ENCODE data around the gene LRRC47. TPM values are rescaled to one million over a fixed set of nuclear protein-coding genes. Genes with fewer than 3 reads are reported as not detected.
"Not testable (repeated sequence)": the region's sequence is repeated elsewhere in the genome, so short reads cannot be mapped to it uniquely, and the experiment has no call there.

The LRRC47 gene
- total RNA-seq, 1 experiment from 2014 or later = 32.9 TPM

DNA sequence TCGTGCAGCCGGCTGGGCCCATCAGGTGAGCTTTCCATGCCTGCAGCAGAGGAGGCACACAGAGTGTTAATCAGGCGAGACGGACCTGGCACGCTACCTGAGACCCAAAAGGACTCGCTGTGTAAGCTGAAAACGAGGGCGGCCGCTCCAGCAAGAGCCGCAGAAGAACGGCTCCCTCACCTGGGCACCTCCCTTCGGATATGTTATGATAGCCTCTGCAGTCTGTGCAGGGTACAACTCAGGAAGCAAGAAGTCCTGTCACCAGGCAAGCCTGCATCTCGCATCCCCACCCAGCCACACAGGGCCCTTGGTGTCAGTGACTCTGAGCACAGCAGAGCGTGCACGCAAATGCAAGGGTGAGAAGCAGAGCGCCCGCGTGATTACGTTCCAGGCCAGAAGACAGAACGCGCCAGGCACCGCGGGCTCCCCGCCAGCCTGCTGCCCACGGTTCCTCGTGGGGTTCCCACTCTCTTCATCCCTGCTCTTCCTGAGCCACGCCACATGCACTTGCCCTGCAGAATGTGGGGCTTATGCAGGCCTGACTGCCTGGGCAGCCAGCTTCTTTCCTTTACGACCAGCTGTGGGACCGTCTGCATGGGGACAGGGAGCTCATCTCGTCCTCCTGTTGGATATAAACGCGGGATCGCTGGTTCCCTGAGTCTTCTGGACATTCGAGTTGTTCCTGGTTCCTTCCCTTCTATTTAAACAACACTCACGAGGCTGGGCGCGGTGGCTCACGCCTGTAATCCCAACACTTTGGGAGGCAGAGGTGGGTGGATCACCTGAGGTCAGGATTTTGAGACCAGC is 20.2 kb upstream of the LRRC47 start:
- DNase-seq (ENCODE audit: low read depth) = no peak

DNA sequence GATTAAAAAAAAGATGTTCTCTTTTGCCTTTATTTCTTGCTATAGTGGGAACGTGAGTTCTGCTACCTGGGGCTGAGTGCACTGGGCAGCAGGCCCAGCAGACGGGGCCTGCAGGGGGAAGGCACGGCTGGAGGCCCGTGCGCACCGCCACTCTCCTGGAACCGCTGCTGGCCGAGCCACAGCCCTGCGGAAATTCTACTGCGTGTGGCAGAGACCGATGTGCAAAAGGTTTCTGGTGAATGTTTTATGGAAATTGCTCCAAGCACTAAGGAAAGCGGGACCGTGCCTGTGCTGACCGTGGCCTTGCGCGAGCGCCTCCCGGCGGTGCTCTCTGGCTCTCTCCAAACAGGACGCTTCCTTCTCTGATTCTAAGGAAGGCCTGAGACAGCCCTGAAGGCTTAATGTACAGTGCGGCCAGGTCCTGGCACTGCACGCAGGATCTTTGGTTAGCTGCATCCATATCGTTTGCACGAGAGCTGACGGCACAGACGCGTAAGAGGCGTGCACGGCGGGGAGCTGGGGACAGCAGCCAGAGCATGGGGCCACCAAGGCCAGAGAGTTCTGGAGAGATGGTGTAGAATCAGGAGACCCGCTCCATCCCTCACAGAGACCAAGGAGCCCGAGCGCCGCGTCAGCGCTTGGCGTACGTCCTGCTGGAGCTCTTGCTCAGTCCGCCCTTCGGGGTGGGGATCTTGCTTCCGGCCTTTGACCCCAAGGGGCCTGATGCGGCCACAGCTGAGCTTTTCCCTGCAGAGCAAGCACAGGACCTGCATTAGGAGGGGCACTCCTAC is 18.7 kb upstream of the LRRC47 start:
- no peak for DNase-seq (ENCODE audit: low read depth)

DNA sequence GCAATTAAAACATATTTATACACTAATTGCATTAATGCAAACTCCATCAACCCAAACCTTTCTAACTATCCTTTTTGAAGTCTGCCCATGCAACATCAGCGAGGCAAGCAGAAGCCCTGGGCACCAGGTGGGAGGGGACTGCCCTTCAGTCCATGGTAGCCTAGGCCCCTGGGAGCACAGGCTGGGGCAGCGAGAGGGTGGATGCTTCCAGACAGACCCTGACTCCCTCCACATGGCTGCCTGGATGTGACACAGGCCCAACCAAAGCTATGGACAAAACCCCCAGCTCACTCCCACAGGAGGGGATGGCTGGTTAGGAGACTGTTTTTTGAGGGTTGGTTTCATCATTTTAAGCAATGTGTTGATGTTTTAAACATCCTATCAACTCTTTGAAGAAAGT is 17.8 kb upstream of the LRRC47 start:
- no peak for DNase-seq (ENCODE audit: low read depth)

DNA sequence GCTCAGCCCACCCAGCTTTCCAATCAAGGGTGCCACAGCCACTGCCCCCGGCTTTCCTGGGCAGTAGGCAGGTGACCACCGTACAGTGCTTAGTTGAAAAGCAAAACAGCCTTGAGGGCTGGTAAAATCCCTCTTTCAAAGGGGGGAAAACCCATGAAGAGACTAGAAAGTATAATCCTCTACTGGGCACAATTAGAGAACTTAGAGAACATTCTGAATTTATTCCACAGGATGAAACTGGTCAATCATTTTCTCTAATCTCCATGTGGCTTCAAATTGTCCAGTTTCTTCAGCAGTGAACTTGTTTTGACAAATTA is 15.3 kb upstream of the LRRC47 start:
- no peak for DNase-seq (ENCODE audit: low read depth)

DNA sequence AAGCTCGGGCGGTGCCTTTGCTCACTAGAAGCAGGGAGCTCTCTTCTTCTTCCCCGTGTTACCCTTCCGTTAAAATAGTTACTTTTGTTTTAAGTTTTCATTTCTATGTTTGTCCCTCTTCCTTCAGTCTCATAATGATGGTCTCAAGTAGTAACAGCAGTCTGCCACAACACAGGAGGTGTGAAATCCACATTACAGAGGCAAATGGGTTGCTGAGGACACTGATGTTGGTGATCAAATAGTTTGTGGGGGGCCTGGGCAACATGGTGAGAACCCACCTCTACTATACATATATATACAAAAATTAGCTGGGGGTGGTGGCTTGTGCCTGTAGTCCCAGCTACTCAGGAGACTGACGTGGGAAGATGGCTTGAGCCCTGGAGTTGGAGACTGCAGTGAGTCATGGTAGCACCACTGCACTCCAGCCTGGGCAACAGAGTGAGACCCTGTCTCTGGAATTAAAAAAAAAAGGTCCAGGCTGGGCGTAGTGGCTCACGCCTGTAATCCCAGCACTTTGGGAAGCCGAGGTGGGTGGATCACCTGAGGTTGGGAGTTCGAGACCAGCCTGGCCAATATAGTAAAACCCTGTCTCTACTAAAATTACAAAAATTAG is 14.0 kb upstream of the LRRC47 start:
- DNase-seq (ENCODE audit: low read depth) = peak; percentile 32

DNA sequence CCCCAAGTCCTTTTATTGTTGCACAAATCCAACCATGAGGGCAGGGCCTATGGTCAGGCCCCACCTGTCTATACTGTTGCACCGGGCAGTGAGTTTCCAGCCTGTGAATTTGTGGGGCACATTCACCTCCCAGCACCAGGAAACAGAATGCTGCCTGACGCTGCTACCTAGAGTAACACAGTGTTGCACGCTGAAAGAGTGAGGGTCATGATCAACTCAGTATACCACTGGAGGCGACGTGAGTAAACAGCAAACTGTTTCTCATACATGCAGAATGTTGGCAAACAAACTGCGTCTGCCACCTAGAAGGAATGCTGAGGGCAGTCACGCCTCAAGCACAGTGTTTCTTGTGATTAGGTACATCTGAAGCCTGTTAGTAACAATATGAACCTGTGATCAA is 13.4 kb upstream of the LRRC47 start:
- DNase-seq (ENCODE audit: low read depth) = no peak

DNA sequence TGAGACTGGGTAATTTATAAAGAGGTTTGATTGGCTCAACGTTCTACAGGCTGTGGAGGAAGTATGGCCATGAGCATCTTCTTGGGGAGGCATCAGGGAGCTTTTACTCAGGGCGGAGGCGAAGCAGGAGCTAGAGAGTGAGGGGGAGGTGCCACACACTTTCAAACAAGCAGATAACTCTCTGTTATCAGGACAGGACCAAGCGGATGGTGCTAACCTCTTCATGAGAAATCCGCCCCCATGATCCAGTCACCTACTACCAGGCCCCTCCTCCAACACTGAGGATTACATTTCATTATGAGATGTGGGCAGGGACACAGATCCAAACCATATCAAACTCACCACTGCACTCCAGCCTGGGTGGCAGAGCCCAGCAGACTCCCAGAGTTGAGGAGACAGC is 11.5 kb upstream of the LRRC47 start:
- DNase-seq (ENCODE audit: low read depth) = no peak

DNA sequence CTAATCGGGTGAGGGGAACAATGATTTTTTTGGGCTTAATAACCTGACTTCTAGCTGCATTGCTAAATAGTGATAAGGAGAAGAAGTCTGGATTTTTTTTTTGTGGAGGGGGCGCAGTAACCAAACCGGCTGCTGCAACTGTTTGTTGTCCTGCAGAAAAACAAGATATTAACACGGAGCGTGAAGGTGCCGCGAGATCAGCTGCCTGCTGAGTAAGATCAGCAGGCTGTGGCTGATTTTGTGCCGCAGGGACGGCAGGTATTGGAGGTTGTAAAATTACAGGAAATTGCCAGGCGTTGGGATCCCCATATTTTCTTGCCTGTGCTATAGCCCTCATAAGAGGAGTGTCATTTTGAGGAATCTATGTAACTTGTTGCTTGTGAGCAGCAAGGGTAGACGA is 8.7 kb upstream of the LRRC47 start:
- DNase-seq (ENCODE audit: low read depth) = no peak

DNA sequence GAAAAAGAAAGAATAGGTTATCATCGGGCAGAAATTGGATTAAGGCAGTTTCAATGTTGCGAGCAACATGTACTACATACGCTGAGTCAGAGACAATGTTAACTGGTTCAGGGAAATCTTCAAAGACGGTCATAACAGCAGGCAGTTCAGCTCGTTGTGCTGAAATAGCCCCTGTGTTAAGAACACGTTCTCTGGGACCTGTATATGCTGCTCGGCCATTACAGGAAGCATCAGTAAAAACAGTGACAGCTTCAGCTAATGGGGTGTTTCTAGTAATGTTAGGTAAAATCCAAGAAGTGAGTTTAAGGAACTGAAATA is 8.3 kb upstream of the LRRC47 start:
- DNase-seq (ENCODE audit: low read depth) = not testable (repeated sequence)

DNA sequence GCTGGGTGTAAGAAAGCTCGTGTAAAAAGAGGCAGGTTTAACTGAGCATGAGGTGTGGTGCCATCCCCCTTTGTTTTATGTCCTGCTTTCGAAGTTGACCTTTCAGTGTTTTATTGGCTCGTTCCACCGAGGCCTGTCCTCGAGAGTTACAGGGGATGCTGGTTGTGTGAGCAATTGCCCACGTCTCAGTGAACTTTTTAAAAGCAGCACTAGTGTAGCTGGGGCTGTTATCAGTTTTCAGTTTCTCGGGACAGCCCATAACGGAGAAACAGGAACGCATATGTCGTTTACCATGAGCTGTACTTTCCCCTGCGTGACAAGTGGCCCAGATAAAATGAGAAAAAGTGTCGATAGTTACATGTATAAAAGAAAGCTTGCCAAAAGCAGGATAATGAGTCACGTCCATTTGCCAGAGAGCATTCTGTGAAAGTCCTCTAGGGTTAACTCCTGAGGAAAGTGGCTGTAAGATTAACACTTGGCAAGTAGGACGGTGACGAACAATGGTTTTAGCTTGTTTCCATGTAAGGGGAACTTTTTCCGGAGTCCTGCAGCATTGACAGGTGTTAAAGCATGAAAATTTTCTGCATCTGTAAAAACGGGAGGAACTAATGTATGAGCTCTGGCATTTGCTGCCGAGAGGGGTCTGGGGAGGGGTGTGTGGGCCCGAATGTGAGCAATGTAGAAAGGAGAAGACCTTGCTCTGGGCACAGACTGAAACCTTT is 7.8 kb upstream of the LRRC47 start:
- DNase-seq (ENCODE audit: low read depth) = peak; percentile 62

DNA sequence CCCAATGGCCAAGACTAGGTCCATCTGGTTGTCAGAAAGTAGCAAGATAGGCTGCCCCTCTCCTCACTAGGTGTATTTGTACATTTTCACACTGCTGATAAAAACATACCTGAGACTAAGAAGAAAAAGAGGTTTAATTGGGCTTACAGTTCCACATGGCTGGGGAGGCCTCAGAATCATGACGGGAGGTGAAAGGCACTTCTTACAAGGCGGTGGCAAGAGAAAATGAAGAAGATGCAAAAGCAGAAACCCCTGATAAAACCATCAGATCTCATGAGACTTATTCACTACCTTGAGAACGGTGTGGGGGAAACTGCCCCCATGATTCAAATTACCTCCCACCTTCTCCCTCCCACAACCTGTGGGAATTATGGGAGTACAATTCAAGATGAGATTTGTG is 4.5 kb upstream of the LRRC47 start:
- not testable (repeated sequence) for DNase-seq (ENCODE audit: low read depth)

DNA sequence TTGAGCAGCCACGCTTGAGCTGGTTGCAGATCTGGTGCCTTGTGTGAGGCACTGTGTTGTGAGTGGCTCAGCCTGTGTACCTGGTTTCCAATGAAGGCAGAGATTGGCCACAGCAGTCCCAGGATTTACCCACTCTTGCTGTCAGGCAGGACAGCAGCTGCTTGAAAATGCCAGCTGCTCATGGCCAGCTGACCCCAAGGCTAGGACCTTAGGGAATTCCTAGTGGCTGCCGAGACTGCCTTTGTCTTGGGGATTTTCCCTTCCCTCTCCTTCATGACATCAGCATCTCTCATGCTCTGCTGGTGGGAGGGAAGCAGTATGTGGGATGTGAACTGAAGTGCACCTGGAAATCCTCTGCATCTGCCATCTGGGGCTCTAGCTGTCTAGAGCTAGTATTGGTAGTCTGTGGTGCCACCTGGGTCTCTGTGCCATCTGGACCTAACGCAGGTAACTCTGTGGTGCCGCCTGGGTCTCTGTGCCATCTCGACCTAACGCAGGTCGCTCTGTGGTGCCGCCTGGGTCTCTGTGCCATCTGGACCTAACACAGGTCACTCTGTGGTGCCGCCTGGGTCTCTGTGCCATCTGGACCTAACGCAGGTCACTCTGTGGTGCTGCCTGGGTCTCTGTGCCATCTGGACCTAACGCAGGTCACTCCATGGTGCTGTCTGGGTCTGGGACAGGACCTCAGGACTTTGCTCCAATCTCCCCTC is 3.8 kb upstream of the LRRC47 start:
- peak; percentile 21 for DNase-seq (ENCODE audit: low read depth)

DNA sequence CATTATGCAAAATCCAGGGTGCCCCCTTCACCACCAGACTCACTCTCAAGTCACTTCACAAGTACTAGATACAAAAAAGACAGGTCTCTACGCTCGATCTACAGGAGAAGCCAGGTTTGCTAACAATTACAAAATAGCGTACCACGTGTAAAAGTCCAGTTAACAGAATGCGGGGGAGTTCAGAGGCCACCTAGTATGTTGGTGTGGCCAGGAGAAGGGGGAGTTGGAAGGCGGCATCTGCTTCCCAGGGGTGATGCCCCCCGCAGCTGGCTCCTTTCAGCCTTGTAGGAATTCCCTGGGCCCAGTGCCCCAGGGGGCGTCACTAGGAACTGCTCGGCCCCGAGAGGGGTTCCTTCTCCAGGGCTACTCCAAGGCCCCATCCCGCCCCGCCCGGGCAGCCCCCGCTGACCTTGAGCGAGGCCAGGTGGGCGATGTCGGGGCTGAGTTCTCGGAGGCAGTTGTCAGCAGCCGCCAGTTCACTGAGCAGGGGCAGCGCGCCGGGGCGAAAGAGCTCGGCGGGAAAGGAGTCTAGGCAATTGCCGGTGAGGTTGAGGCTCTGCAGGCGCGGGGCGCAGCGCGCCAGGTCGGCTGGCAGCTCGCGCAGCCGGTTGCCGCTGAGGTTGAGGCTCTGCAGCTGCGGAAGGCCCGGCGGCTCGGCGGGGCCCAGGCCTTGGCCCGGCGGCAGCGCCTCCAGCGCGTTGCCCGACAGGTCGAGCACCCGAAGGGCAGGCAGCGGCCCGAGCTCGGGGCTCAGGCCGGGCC is 664 bp downstream of the LRRC47 start:
- no peak for DNase-seq (ENCODE audit: low read depth)

DNA sequence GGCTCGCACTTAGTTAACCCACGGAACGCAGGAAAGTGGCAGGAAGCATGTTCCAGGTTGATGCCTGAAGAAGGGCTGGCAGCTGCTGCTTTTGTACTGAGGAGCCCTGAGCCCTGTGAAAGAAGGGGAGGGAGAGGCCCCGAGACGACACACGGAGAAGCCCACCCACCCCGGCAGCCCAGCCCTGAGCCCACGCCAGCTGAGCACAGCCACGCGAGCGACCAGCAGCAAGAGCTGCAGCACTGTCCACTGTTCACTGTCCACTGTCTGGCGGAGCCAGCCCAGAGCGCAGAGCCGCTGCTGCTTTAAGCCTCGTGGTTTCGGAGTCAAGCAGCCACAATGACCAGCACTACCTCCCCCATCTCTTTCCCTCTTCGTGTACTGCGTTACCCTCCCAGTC is 5.3 kb downstream of the LRRC47 start:
- DNase-seq (ENCODE audit: low read depth) = no peak

DNA sequence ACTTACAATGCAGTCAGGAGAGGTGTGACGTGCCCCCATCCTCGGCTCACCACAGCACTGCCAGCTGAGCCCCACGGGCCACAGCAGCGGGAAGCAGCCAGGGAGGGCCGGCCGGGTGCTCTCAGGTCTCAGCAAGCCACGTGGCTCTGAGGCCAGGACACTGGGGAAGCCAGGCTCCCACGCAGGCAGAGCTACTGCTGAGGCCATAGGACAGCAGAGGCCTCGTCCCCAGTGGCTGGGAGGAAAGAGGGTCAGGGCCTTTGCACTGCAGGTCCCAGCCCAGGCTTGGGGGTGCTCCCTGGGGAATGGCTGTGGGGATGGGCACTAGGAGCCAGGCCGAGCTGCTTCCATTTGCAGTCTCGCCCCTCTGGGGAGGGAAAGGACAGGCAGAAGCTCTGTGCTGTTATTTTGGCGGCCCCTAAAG is 5.8 kb downstream of the LRRC47 start:
- DNase-seq (ENCODE audit: low read depth) = no peak

DNA sequence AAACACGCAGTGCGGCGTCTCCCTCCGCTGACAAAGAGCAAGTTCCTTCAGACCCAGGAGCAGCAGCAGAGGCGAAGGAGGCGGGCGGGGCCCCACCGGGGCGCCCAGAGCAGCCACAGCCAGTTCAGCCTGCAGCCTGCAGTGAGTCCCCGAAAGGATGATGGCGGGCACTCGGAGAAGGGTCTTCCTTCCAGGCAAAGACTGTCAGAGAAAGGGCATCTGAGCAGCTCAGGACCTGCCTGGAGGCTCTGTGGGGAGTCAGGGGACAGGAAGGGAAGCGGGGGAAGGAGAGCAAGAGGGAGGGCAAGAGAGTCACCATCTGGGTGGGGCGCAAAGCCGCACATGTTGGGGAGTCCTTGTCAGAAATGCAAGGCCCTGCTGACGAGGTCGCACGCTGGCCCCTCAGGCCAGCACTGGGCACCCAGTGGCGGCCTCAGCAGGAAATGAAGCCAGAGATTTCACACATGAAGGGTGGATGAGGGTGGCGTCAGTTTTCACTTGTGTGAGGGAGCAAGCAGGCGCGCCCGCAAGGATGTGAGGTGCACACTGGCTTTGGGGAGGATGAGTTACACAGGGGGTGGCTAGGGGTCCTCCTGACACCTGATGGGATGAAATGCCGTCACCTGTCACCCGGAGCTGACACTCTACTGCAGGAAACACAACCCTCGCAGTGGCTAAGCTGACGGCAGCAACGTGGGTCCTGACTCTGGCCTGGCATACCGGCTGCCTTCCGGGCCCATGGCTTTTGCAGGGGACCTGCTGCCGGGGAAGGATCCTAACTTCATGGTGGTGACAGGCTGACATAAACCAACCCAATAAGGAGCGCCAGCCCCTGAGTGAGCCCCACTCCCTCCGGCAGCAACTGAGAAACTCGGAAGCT is 6.6 kb downstream of the LRRC47 start:
- no peak for DNase-seq (ENCODE audit: low read depth)

DNA sequence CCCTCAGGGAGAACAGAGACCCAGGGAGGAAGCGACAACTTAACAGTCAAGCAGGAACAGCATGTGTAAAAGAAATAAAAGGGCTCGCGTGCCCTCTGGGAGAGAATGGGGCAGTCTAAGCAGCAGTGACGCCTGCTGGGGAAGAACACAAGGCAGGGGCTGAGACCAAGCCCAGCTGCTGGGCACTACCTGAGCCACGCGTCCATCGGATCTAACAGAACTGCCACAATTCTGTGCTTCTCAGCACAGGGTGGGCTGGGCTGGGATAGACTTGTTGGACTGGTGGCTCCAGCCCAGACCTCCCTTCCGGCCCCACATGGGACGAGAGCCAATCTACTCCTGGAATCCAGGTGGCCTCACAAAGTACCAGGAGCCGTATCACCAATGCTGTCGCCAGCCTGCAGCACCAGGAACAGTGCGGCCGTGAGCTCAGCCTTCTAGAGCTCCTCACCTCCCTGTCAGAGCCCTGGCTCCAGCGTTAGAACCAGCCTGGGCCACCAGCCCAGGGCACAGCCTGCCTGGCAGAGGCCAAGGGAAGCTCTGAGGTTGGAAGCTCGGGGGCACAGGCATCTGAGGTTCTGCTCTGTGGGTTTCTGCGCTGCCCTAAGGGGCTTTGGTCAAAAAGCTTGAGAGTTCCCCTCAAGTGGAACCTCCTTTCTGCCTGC is 7.4 kb downstream of the LRRC47 start:
- no peak for DNase-seq (ENCODE audit: low read depth)

DNA sequence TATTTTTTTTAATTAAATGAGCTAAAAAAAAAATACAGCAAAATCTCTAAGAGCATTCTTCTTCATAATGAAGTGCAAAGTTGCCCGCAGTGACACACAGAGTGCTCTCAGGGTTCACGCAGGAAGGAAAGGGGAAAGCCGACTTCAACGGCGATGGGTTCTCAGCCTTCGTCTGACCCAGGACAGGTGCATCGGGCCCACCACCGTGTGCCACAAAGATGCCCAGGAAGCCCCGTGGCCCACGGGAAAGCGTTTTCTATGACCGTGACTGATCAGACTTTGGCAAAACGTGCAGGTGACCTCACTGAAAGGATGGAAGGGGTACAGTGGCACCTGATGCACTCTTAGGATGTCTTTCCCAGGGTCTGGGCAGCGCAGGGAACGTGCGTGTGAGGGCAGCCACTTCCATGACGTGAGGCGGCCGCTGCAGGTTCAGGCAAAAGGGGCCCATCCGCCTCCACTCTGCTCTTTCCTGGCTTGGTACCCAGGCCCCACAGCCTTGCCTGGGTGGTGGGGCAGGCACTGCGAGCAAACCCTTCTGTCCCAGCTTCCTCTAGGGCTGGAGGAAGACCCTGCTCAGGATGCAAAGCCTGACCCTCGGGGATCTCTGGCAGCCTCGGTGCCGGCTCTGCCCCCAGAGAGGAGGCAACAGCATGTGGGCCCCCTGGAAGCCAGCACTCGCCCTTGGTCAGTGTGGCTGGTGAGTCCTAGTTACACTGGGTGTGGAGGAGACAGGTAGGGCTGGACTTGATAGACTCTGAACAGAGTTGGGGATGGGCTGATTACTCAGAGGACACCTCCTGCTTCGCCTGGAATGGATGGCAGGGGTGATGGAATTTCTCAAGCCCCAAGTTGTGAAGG is 8.3 kb downstream of the LRRC47 start:
- DNase-seq (ENCODE audit: low read depth) = no peak

DNA sequence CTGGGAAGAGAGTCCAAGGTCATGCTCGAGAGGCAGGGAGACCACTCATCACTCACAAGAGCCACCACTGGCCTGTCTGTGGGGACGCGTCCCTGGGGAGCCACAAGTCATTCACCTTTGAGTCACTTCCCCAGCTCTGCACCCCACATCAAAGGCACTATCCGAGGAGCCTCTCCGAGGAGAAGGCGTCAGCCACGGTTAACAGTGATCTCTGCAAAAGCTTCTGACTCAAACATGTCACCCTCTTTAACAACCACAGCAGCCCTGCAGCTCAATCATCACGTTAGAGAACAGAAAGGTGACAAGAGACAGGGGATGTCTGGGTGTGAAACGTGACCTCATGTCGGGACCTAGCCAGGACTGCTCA is 9.0 kb downstream of the LRRC47 start:
- no peak for DNase-seq (ENCODE audit: low read depth)
